Measurements from ENCODE around the gene VILL.

- TF ChIP-seq CTCF (conservative IDR thresholded peaks at IDR 0.05) (no peak), ZFX (IDR thresholded peaks at IDR 0.05) (no peak)
Observed at GRCh38 chr3:37995652-37996641, 5.4 kb downstream of the VILL start.
